GM19025 (cell line): ENCODE measurements around the gene DFFA.
A peak's percentile ranks its signal among the peaks of the same experiment; 100 is the strongest.
"Not testable (repeated sequence)": the region's sequence is repeated elsewhere in the genome, so short reads cannot be mapped to it uniquely, and the experiment has no call there.

Source experiments
- ATAC-seq: cut with Tn5 transposase; IDR thresholded peaks from one replicate; pipeline ENCODE4 v1.9.1; 2021; ENCODE audit warnings: mild to moderate bottlenecking, low read depth, moderate library complexity; ENCODE audit not compliant: unreplicated experiment

Gene DFFA

GRCh38 chr1:10432910-10433700, 39.2 kb downstream of the DFFA start:
- no peak for ATAC-seq

GRCh38 chr1:10431070-10431730, 41.1 kb downstream of the DFFA start:
- ATAC-seq: no peak

- ATAC-seq: peak; percentile 70
Observed at GRCh38 chr1:10430216-10431069, 41.9 kb downstream of the DFFA start, which contains the start of gene CENPS. TSS of gene CENPS (plus strand) at chr1:10430433. CDS start at chr1:10430518, 85 bp downstream.

DNA sequence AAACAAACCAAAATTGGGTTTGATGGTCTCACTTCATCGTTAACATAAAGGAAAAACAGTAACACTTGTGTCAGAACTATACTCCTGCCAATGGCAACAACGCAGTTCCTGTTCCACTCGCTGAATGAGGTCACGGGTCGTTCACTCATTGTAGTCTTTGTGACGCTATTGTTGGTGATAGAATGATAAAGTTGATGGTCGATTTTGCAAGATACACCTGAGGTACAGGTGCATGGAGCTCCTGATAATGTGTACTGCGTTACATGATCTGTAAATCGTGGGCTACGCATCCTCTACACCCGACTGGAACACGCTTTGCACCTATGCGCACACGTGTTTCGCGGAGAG, 42.5 kb downstream of the DFFA start:
- peak; percentile 11 for ATAC-seq

GRCh38 chr1:10428984-10429383, 43.3 kb downstream of the DFFA start:
- ATAC-seq: no peak

DNA sequence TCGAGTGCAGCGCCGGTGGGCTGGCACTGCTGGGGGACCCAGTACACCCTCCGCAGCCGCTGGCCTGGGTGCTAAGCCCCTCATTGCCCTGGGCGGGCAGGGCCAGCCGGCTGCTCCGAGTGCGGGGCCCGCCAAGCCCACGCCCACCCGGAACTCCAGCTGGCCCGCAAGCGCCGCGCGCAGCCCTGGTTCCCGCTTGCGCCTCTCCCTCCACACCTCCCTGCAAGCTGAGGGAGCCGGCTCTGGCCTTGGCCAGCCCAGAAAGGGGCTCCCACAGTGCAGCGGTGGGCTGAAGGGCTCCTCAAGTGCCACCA, 45.8 kb downstream of the DFFA start:
- ATAC-seq: not testable (repeated sequence)

DNA sequence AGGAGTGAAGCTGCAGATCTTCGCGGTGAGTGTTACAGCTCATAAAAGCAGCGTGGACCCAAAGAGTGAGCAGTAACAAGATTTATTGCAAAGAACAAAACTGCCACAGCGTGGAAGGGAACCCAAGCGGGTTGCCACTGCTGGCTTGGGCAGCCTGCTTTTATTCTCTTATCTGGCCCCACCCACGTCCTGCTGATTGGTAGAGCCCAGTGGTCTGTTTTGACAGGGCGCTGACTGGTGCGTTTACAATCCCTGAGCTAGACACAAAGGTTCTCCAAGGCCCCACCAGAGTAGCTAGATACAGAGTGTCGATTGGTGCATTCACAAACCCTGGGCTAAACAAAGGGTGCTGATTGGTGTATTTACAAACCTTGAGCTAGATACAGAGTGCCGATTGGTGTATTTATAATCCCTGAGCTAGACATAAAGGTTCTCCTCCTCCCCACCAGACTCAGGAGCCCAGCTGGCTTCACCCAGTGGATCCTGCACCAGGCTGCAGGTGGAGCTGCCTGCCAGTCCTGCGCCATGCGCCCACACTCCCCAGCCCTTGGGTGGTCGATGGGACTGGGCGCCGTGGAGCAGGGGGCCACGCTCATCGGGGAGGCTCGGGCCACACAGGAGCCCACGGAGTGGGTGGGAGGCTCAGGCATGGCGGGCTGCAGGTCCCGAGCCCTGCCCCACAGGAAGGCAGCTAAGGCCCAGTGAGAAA, 46.3 kb downstream of the DFFA start:
- ATAC-seq: not testable (repeated sequence)

GRCh38 chr1:10424651-10425050, 47.7 kb downstream of the DFFA start:
- no peak for ATAC-seq

DNA sequence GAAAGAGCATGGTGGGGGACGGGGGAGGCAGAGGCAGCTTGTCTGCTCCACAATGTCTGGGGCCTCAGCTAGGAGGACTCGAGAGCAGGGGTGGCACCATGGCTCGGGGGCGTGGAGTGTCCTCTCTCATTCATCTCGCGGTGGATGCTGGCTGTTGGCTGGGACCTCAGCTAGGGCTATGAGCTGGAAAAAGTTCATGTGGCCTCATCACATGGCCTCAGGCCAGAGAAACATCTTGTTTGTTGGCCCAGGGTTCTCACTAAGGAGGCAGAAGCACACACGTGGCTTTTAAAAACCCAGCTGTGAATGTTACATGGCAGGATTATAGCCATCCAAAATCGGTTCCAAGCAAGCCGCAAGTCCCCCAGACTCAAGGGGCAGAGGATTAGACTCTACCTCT, 48.3 kb downstream of the DFFA start:
- ATAC-seq: no peak

DNA sequence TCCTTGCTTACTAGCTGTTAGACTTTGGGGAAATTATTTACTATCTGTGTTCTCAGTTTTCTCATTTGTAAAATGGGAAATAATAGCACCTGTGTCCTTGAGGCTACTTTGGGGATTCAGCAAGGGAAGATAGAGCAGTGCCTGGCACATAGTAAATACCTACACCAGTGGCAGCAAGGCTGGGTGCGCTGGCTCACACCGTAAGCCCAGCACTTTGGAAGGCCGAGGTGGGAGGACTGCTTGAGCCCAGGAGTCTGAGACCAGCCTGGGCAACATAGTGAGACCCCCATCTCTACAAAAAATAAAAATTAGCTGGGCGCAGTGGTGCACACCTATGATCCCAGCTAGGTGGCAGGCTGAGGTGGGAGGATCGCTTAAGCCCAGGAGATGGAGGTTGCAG, 50.7 kb downstream of the DFFA start:
- ATAC-seq: no peak

- ATAC-seq: no peak
Observed at GRCh38 chr1:10419351-10419750, 53.0 kb downstream of the DFFA start.

DNA sequence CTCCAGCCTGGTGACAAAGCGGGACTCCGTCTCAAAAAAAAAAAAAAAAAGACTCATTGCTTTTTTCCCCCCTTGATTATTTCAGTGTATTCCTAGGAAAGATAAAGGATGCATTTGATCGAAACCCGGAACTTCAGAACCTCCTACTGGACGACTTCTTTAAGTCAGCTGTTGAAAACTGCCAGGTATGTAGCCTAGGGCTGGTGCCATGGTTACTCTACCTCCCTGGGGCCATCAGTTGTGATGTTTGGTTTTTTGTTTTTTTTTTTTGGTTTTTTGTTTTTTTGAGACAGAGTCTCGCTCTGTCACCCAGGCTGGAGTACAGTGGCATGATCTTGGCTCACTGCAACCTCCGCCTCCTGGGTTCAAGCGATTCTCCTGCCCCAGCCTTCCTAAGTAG, 53.6 kb downstream of the DFFA start:
- ATAC-seq: not testable (repeated sequence)

- ATAC-seq: not testable (repeated sequence)
Observed at GRCh38 chr1:10415967-10416366, 56.4 kb downstream of the DFFA start.

GRCh38 chr1:10415211-10415930, 57.0 kb downstream of the DFFA start:
- no peak for ATAC-seq

DNA sequence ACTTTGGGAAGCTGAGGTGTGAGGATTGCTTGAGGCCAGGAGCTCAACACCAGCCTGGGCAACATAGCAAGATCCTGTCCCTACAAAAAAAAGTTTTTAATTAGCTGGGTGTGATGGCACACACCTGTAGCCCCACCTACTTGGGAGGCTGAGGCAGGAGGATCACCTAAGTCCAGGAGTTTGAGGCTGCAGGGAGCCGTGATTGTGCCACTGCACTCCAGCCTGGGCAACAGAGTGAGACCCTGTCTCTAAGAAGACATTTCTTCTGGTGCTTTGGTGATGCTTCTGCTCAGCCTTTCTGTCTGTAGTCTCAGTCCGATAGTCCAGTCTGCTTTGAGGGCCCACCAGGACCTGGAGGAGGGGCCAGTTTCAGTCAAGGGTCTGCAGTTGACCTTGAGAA, 65.1 kb downstream of the DFFA start:
- ATAC-seq: no peak
